CD4-positive, alpha-beta memory T cell (primary cell): ENCODE measurements around the gene SERPINA1. TPM values are rescaled to one million over a fixed set of nuclear protein-coding genes. Genes with fewer than 3 reads are reported as not detected.

Experiments used
- CTCF ChIA-PET: fragments of 350-600 bp; sonication (Branson Sonifier 250); formaldehyde crosslinking; loops from one replicate; lab custom pipeline; 2021; ENCODE audit warnings: inconsistent platforms; ENCODE audit not compliant: partially characterized antibody; lab: Charles Lee
- POLR2A ChIA-PET: fragments of 350-600 bp; sonication (Branson Sonifier 250); formaldehyde crosslinking; loops from one replicate; lab custom pipeline; 2021; ENCODE audit not compliant: partially characterized antibody; lab: Charles Lee
- DNase-seq, 5 donors: peaks; one replicate each; pipeline versions ENCODE4 v3.0.0 to v3.0.0-alpha.2; 2020 to 2022; ENCODE audit warnings: mixed read lengths in 1 of 5
- H3K27ac ChIP-seq: one replicate; pipeline ENCODE4 v1.7.0; 2013; ENCODE audit warnings: low read depth, low read length
- H3K27me3 ChIP-seq: 2 replicates; pipeline ENCODE4 v1.7.0; 2013; ENCODE audit warnings: mild to moderate bottlenecking, low read length, moderate library complexity; ENCODE audit not compliant: insufficient read depth
- H3K36me3 ChIP-seq: 2 replicates; pipeline ENCODE4 v1.7.0; 2013; ENCODE audit warnings: mild to moderate bottlenecking, low read length, moderate library complexity; ENCODE audit not compliant: insufficient read depth
- H3K4me1 ChIP-seq: 2 replicates; pipeline ENCODE4 v1.7.0; 2013; ENCODE audit warnings: mild to moderate bottlenecking, low read length, moderate library complexity; ENCODE audit not compliant: insufficient read depth
- H3K4me3 ChIP-seq, 2 donors: one replicate each; pipeline ENCODE4 v1.7.0; 2013; ENCODE audit warnings: low read length in 2 of 2, mild to moderate bottlenecking in 1 of 2
- H3K9me3 ChIP-seq, 2 donors: one replicate each; pipeline ENCODE4 v1.7.0; 2013; ENCODE audit warnings: low read length in 2 of 2, control low read depth in 1 of 2; ENCODE audit not compliant: control insufficient read depth in 1 of 2
- H3K27ac Mint-ChIP-seq, 7 donors: one replicate each; pipeline ENCODE4 v1.8.0; 2020 to 2021; ENCODE audit warnings: mixed read lengths in 7 of 7, mild to moderate bottlenecking in 6 of 7, inconsistent platforms in 3 of 7, moderate library complexity in 3 of 7
- H3K27me3 Mint-ChIP-seq, 2 donors: one replicate each; pipeline ENCODE4 v1.8.0; 2020 to 2021; ENCODE audit warnings: mixed read lengths in 2 of 2
- H3K36me3 Mint-ChIP-seq, 2 donors: one replicate each; pipeline ENCODE4 v1.8.0; 2020 to 2021; ENCODE audit warnings: mixed read lengths in 2 of 2, inconsistent platforms in 1 of 2, mild to moderate bottlenecking in 1 of 2
- H3K4me1 Mint-ChIP-seq, 4 donors: one replicate each; pipeline ENCODE4 v1.8.0; 2020 to 2021; ENCODE audit warnings: mixed read lengths in 4 of 4, mild to moderate bottlenecking in 1 of 4
- H3K4me3 Mint-ChIP-seq, 8 donors: one replicate each; pipeline ENCODE4 v1.8.0; 2020 to 2021; ENCODE audit warnings: mixed read lengths in 8 of 8, mild to moderate bottlenecking in 7 of 8, moderate library complexity in 6 of 8, inconsistent platforms in 3 of 8
- H3K9me3 Mint-ChIP-seq, 8 donors: one replicate each; pipeline ENCODE4 v1.8.0; 2020 to 2021; ENCODE audit warnings: mixed read lengths in 8 of 8, mild to moderate bottlenecking in 5 of 8, inconsistent platforms in 3 of 8, moderate library complexity in 1 of 8
- intact Hi-C: fragments of 100-400 bp; cut with micrococcal nuclease; formaldehyde crosslinking; loops from one replicate; pipeline ENCODE4 v1.15.1; 2023
- polyA plus RNA-seq, 2 donors: library from polyadenylated mRNA; unstranded; fragments of 300-500 nt; fragmentation: Illumina TruSeq; gene quantifications; one replicate each; pipeline ENCODE4 v1.2.3, GENCODE V29; 2021
- total RNA-seq, 2 experiments: library from RNA; stranded (reverse); gene quantifications; one replicate each; pipeline ENCODE4 v1.2.3, GENCODE V29; 2021

SERPINA1 gene
- total and polyA plus RNA-seq, 4 experiments from 2014 or later: 0.44 to 0.58 TPM; not detected in 2

GRCh38 chr14:94342334-94342934 lies 46.0 kb downstream of the SERPINA1 start:
- ChIA-PET POLR2A (no interaction called here), CTCF (no interaction called here)
- no peak overlapping the region for H3K4me3 ChIP-seq
- Mint-ChIP-seq H3K36me3 (no peaks in the 10 kb centered on the region), H3K9me3 (peaks cover 0 to 4% (median 2%) of the 10 kb centered on the region in 8 donors), H3K4me3 (no peak overlapping the region), H3K27me3 (peaks cover 9% of the 10 kb centered on the region in 2 donors), H3K27ac (peak overlapping the region in 2 of 7 donors; percentile 24 to 58), H3K4me1 (peaks cover 15 to 41% (median 19%) of the 10 kb centered on the region in 4 donors)
- no peak overlapping the region for H3K27ac ChIP-seq
- peaks cover 18% of the 10 kb centered on the region for H3K4me1 ChIP-seq
- no peaks in the 10 kb centered on the region for H3K27me3 ChIP-seq
- peak in 1 of 5 donors; percentile 61 for DNase-seq
- no peaks in the 10 kb centered on the region for H3K36me3 ChIP-seq
- H3K9me3 ChIP-seq: no peaks in the 10 kb centered on the region
- intact Hi-C loops: no loop called here

GRCh38 chr14:94341656-94342333 lies 46.6 kb downstream of the SERPINA1 start:
- H3K36me3 ChIP-seq: no peaks in the 10 kb centered on the region
- POLR2A ChIA-PET: no interaction called here
- Mint-ChIP-seq H3K36me3 (no peaks in the 10 kb centered on the region), H3K4me1 (peaks cover 11 to 35% (median 14%) of the 10 kb centered on the region in 4 donors), H3K27ac (peak overlapping the region in 2 of 7 donors; percentile 58 to 78), H3K9me3 (peaks cover 0 to 4% (median 2%) of the 10 kb centered on the region in 8 donors), H3K4me3 (peak overlapping the region in 3 of 8 donors; percentile 12 to 51 (median 22)), H3K27me3 (peaks cover 9% of the 10 kb centered on the region in 2 donors)
- CTCF ChIA-PET: no interaction called here
- no peak overlapping the region for H3K4me3 ChIP-seq
- H3K27me3 ChIP-seq: no peaks in the 10 kb centered on the region
- H3K27ac ChIP-seq: no peak overlapping the region
- H3K4me1 ChIP-seq: peaks cover 12% of the 10 kb centered on the region
- no peak for DNase-seq
- intact Hi-C loops: no loop called here
- H3K9me3 ChIP-seq: no peaks in the 10 kb centered on the region

- intact Hi-C loops: no loop called here
- Mint-ChIP-seq H3K4me3 (no peak overlapping the region), H3K4me1 (peaks cover 8 to 26% (median 9%) of the 10 kb centered on the region in 4 donors), H3K27me3 (peaks cover 9 to 11% of the 10 kb centered on the region in 2 donors), H3K36me3 (no peaks in the 10 kb centered on the region), H3K9me3 (peaks cover 0 to 4% (median 2%) of the 10 kb centered on the region in 8 donors), H3K27ac (no peak overlapping the region)
- Histone ChIP-seq H3K27me3 (no peaks in the 10 kb centered on the region), H3K36me3 (no peaks in the 10 kb centered on the region), H3K9me3 (no peaks in the 10 kb centered on the region), H3K4me1 (peaks cover 4% of the 10 kb centered on the region), H3K27ac (no peak overlapping the region), H3K4me3 (no peak overlapping the region)
- CTCF ChIA-PET: no interaction called here
- DNase-seq: no peak
- POLR2A ChIA-PET: no interaction called here
Observed at GRCh38 chr14:94340533-94340932, 47.9 kb downstream of the SERPINA1 start.

GRCh38 chr14:94338023-94338422 lies 50.4 kb downstream of the SERPINA1 start:
- Histone ChIP-seq H3K4me1 (no peaks in the 10 kb centered on the region), H3K9me3 (no peaks in the 10 kb centered on the region), H3K27me3 (no peaks in the 10 kb centered on the region), H3K27ac (no peak overlapping the region), H3K36me3 (no peaks in the 10 kb centered on the region), H3K4me3 (no peak overlapping the region)
- H3K36me3 Mint-ChIP-seq: no peaks in the 10 kb centered on the region
- peaks cover 0 to 16% (median 6%) of the 10 kb centered on the region in 4 donors for H3K4me1 Mint-ChIP-seq
- POLR2A ChIA-PET: no interaction called here
- H3K27me3 Mint-ChIP-seq: peaks cover 9 to 17% of the 10 kb centered on the region in 2 donors
- H3K4me3 Mint-ChIP-seq: no peak overlapping the region
- H3K27ac Mint-ChIP-seq: no peak overlapping the region
- CTCF ChIA-PET: no interaction called here
- DNase-seq: no peak
- peaks cover 0 to 4% (median 1%) of the 10 kb centered on the region in 8 donors for H3K9me3 Mint-ChIP-seq
- intact Hi-C loops: no loop called here

- DNase-seq: no peak
- Histone ChIP-seq H3K36me3 (no peaks in the 10 kb centered on the region), H3K27ac (no peak overlapping the region), H3K9me3 (no peaks in the 10 kb centered on the region), H3K4me1 (no peaks in the 10 kb centered on the region), H3K4me3 (no peak overlapping the region), H3K27me3 (no peaks in the 10 kb centered on the region)
- peaks cover 0 to 4% (median 1%) of the 10 kb centered on the region in 8 donors for H3K9me3 Mint-ChIP-seq
- H3K4me1 Mint-ChIP-seq: peaks cover 0 to 10% (median 6%) of the 10 kb centered on the region in 4 donors
- no peak overlapping the region for H3K4me3 Mint-ChIP-seq
- ChIA-PET CTCF (no interaction called here), POLR2A (no interaction called here)
- H3K36me3 Mint-ChIP-seq: no peaks in the 10 kb centered on the region
- no peak overlapping the region for H3K27ac Mint-ChIP-seq
- H3K27me3 Mint-ChIP-seq: peaks cover 9 to 19% of the 10 kb centered on the region in 2 donors
- intact Hi-C loops: no loop called here
Observed at GRCh38 chr14:94337274-94337673, 51.1 kb downstream of the SERPINA1 start.

GRCh38 chr14:94334872-94335271 lies 53.5 kb downstream of the SERPINA1 start:
- Histone ChIP-seq H3K27me3 (no peaks in the 10 kb centered on the region), H3K9me3 (no peaks in the 10 kb centered on the region), H3K4me1 (no peaks in the 10 kb centered on the region), H3K36me3 (no peaks in the 10 kb centered on the region), H3K4me3 (no peak overlapping the region), H3K27ac (no peak overlapping the region)
- DNase-seq: no peak
- CTCF ChIA-PET: no interaction called here
- Mint-ChIP-seq H3K36me3 (no peaks in the 10 kb centered on the region), H3K9me3 (peaks cover 0 to 4% (median 0%) of the 10 kb centered on the region in 8 donors), H3K27me3 (peaks cover 7 to 13% of the 10 kb centered on the region in 2 donors), H3K27ac (no peak overlapping the region), H3K4me3 (no peak overlapping the region), H3K4me1 (no peaks in the 10 kb centered on the region)
- POLR2A ChIA-PET: no interaction called here
- intact Hi-C loops: no loop called here

GRCh38 chr14:94332587-94332986 lies 55.8 kb downstream of the SERPINA1 start:
- POLR2A ChIA-PET: no interaction called here
- Histone ChIP-seq H3K27me3 (no peaks in the 10 kb centered on the region), H3K9me3 (no peaks in the 10 kb centered on the region), H3K27ac (no peak overlapping the region), H3K4me3 (no peak overlapping the region), H3K36me3 (no peaks in the 10 kb centered on the region), H3K4me1 (no peaks in the 10 kb centered on the region)
- Mint-ChIP-seq H3K36me3 (no peaks in the 10 kb centered on the region), H3K4me1 (no peaks in the 10 kb centered on the region), H3K9me3 (no peaks in the 10 kb centered on the region), H3K27ac (no peak overlapping the region), H3K4me3 (no peak overlapping the region), H3K27me3 (peaks cover 2 to 10% of the 10 kb centered on the region in 2 donors)
- no peak for DNase-seq
- intact Hi-C loops: no loop called here
- CTCF ChIA-PET: no interaction called here
